Measurements from ENCODE around the gene PARVB. TPM values are rescaled to one million over a fixed set of nuclear protein-coding genes. Genes with fewer than 3 reads are reported as not detected.
"Not testable (repeated sequence)": the region's sequence is repeated elsewhere in the genome, so short reads cannot be mapped to it uniquely, and the experiment has no call there.

PARVB gene
- total RNA-seq, 1 donor from 2014 or later, result 102 TPM

- DNase-seq, result no peak
Observed at GRCh38 chr22:44028091-44028490, 4.0 kb downstream of the PARVB start.

DNA sequence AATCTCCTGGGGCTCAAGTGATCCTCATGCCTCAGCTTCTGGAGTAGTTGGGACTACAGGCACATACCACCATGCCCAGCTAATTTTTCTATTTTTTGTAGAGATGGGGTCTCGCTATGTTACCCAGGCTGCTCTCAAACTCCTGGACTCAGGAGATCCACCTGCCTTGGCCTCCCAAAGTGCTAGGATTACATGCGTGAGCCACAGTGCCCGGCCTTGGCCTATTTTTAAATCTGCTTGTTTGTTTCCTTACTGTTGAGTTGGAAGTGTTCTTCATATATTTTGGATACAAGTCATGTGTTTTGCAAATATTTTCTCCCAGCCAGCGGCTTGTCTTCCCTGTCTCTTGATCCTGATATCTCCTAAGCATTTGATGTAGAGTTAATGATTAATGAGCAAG lies 5.0 kb downstream of the PARVB start:
- DNase-seq, result no peak

DNA sequence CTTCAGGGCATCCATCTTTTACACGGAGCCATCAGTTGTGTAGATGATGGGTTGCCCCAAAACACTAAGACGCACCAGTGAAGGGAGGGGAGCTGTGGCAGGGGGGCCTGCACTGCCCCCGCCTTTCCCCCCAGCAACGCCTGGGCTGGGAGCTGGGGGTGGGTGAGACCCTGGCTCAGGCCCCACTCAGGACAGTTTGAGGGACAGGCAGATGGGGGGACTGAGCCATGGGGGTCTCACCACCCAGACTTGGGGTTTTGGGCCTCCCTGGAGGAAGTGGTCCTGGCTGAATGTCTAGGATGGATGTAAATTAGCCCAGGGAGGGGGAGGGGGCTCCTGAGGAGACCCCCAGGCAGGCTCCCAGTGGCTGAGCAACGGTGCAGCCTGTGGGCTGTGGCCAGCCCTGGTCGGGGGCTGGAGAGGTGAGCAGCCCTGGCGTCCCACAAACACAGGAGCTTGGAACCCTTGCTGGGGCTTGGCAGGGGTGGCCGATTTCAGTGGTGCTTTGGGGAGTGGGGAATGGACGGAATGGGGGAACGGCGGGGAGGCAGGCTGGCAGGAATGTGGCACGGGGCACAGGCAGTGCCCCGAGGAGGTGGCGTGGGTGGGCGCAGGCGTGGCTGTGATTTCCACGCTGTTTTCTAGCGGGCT lies 6.1 kb downstream of the PARVB start:
- no peak for DNase-seq

GRCh38 chr22:44030702-44031082 lies 6.6 kb downstream of the PARVB start:
- DNase-seq, result no peak

GRCh38 chr22:44031158-44031952 lies 7.3 kb downstream of the PARVB start:
- peak; percentile 80 for DNase-seq

GRCh38 chr22:44032126-44032730 lies 8.1 kb downstream of the PARVB start:
- DNase-seq, result no peak

DNA sequence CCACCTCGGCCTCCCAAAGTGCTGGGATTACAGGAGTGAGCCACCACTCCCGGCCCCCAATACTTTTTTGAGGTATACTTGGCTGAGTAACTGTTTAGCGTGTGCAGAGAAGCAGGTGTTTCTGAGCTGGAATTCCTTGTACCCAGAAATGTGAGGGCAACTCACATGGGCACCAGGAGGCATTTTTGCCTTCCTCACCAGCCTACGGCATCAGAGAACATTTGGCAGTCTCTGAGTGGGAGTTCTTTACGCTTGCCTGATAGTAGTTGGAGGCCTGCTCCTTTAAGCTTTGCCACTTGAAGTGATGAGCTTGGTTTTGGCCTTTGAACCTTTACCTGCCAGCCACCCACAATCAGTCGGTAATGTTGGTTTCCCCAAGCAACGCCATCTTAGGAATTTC lies 9.2 kb downstream of the PARVB start:
- no peak for DNase-seq

- no peak for DNase-seq
Observed at GRCh38 chr22:44033694-44034093, 9.6 kb downstream of the PARVB start.

DNA sequence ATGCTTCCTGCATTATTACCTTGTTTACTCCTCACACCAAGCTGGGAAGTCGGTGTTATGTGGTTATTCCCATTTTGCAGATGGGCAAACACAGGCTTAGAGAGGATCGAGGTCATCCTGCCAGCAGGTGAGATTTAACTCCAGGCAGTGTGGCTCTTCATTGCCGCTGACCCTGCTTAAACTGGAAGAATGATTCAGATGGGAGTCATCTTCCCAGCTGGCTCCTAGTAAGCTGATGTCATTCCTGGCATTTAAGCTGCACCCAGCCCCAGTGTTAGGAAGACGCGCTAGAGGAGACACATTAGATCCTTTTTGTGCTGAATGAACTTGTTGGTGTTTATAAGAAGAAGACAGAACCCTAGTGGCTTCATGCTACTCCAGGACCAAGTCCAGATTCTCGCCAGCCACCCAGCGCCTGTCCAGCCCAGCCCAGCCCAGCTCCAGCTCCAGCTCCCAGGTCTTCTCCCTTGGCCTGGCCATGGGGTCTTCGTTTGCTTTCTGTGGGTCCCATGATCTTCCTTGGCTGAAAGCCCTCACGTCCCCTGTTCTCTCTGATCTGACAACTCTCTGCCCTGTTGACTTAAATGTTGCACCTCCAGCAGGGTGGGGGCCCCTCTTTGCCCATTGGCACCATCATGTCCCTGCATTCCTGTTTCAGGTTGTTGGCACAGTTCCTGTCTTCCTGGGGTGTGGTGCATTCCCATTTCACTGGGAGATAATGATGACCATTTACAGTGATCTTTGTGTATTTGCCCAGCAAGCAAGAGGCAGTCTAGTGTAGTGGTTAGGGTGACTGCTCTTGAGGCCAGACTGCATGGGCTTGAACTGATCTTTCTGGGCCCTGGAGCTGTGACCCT lies 13.6 kb downstream of the PARVB start:
- peak; percentile 91 for DNase-seq

DNA sequence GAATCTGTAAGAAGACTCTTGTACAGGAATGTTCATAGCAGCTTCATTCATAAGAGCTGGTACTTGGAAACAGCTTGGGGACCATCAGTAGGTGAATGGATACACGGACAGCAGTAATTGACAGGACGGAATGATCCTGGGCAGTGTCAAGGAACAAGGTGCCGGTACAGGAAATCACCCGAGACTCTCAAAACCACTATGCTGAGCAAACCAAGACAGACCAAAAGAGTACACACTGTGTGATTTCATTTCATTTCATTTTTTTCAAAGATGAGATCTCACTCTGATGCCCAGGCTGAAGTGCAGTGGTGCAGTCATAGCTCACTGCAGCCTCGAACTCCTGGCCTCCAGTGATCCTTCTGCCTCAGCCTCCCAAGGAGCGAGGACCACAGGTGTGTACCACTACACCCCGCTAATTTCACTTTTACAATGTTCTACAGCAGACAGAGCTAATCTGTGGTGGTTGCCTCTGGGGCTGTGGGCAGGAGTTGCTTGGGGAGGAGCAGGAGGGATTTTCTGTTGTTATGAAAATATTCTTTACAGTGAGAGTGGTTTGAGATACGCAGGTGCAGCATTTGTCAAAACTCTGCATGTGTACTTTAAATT lies 15.6 kb downstream of the PARVB start:
- no peak for DNase-seq

DNA sequence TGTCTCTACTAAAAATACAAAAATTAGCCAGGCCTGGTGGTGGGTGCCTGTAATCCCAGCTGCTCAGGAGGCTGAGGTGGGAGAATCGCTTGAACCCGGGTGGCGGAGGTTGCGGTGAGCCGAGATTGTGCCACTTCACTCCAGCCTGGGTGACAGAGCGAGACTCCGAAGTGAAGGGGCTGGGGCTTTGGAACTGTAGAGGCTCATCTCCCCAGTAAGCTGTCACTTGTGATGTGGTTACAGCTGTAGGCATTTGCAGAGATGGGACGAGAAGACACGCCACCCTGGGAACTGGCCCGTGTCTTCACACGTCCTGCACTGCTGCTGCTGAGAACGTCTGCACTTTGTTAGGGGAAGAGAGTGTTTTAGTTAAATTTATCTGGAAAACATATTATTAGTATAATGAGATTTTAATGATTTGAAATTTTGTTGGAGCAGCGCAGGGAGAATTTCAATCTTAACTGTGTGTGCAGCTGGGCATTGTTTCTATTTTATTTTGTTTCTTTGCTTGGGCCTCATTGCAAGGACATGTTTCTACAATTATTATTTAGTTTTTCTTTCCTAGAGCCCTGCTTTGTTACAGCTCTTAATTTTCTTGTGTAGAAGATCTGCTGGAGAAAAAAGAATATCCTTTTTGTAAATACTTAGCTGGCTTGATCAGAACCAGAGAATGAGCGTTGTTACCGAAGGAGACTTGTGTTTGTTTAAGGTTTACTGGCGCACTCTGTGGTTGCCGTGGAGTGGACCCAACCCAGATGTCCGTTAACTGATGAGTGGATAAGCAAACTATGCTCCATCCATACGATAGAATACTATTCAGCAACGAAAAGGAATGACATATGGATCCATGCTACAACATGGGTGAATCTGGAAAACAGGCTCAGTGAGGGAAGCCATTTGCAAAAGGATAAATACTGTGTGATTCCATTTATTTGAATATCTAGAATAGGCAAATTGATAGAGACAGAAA lies 18.4 kb downstream of the PARVB start:
- no peak for DNase-seq

DNA sequence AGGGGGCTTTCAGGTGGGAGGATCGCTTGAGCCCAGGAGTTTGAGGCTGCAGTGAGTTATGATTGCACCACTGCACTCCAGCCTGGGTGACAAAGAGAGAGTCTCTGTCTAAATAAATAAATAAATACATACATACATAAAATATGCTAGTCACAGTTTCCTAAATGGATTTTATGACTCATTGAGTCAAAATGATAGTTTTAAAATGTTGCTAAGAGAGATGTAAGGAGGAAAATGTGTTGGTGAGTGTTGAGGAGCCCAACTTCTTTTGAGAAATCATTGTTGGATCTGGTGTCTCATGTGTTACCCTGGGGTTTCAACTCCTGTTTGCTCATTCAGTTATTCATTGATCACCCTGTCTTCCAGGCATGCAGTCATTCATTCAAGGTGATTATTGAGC lies 21.0 kb downstream of the PARVB start:
- peak; percentile 24 for DNase-seq

DNA sequence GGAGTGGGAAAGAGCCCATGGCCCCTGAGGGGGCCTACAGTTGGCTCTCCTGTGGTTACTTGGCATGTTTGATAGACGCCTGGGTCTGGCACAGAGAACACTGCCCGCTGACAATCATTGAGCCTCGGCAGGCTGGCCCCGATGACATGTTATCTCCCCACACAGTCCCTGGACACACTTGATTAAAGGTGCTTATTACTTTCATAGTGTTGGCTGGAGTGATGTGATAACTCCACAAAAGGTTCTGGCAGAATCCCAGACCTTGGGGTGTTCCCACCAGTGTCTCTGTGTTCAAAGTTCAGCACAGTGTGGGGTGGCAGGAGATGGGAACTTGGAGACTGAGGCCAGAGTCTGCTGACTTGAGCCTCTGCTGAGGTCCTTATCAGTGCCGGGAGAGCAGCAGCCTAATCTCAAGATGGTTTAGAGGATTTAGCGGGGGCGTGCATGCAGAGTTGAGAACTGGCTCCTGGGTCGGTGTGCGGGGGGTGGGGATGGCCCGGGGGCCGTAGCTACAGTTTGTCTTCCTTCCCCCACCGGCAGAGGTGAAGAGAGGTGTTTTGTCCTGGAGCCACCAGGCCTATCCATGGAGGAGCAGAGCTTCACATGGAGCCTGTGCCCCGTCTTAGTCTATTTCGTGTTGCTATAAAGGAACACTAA lies 22.5 kb downstream of the PARVB start:
- DNase-seq, result no peak

DNA sequence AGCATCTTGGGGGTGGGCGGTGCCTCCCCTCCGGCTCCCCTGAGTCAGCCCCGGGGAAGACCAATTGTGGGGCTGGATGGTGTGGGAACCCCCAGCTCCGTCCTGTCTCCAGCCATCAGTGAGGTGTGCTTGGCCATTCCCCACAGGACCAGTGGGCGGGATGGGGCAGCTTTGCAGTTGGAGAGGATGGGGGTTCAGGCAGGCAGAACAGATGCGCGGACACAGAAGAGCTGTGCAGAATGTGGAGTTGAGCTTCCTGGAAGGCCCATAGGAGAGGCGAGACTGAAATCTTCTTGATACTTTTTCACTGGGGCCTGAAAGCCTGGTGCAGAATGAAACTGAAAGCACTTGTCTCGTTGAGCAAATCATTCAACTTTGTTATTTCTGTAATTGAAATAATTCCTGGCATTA lies 23.8 kb downstream of the PARVB start:
- DNase-seq, result no peak

- DNase-seq, result peak; percentile 21
Observed at GRCh38 chr22:44049486-44050231, 25.6 kb downstream of the PARVB start.

DNA sequence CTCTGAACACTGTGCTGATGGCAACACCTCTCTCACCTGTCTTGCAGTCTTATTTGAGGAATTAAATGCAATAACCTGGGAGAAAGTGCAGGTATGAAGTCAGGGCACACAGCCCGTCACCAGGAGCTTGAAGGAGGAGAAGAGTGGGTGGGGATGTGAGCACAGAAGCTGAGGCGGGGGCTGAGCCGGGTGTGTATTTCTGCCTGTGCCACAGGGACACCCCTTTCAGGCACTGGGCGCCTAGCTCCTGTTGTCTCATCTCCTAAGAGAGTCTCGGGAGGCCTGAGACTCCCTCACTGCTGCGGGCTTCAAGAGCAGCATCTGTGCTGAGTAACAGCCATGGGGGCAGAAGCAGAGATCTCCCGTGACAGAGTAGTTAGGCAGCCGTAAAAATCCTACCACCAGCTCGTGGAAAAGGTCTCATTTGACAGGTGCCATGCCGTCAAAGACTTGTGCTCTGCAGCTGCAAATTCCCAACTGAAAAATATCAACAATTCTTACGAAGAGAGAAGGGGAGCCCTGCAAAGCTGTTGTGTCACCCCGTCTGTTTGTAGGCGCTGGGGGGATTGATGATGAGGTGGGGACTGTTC lies 26.8 kb downstream of the PARVB start:
- DNase-seq, result no peak

DNA sequence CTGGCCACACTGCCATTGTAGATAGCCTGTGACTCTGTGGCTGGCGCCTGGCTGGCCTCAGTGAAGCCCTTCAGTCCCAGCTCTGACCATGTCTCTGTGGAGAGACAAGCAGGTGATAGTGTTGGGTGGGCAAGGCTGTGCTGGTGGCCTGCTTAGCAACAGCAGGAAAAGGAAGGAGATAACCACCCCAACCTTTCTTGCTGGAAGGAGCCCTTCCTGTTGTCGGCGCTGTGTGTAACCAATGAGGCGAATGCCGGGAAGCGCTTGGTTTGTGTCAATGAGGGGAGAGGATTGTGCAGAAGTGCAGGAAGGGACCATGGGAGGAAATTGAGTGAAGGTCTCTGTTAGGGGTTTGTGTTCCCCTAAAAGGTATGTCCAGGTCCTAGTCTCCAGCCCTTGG lies 27.3 kb downstream of the PARVB start:
- peak; percentile 51 for DNase-seq

- peak; percentile 20 for DNase-seq
Observed at GRCh38 chr22:44051961-44052360, 27.9 kb downstream of the PARVB start.

GRCh38 chr22:44055805-44056204 lies 31.7 kb downstream of the PARVB start:
- DNase-seq, result no peak

- DNase-seq, result not testable (repeated sequence)
Observed at GRCh38 chr22:44056649-44057048, 32.5 kb downstream of the PARVB start.
